Gastrocnemius medialis (tissue), 4 donors: Measurements from ENCODE around the gene FUCA2.

ENCODE experiments used
- CTCF ChIP-seq, 5 experiments: fragments of 450-650 bp in 3 of 5; fragments of 200-600 bp in 2 of 5; sonication (generic) in 2 of 5; IDR thresholded peaks in 4 of 5; conservative IDR thresholded peaks in 1 of 5; 1 replicate in 4 of 5; 2 replicates in 1 of 5; pipeline ENCODE4 v1.5.1; 2016 to 2019; ENCODE audit warnings: antibody characterized with exemption in 5 of 5, mild to moderate bottlenecking in 3 of 5, moderate library complexity in 3 of 5
- POLR2A ChIP-seq, 2 donors: fragments of 450-650 bp; IDR thresholded peaks; one replicate each; pipeline ENCODE4 v1.6.1; 2017; ENCODE audit warnings: antibody characterized with exemption in 2 of 2, mild to moderate bottlenecking in 2 of 2, moderate library complexity in 2 of 2

GRCh38 chr6:143506199-143506598, 5.3 kb downstream of the FUCA2 start:
- no peak for TF ChIP-seq POLR2A (IDR thresholded peaks at IDR 0.05)
- TF ChIP-seq CTCF (IDR thresholded peaks at IDR 0.05 in 4 of 5, conservative IDR thresholded peaks at IDR 0.05 in 1 of 5), result no peak
